NCI-H2171 treated with DMSO at 0.1 percent for 48 hours (cell line): ENCODE measurements around the gene CTSD.
"Not testable (repeated sequence)": the region's sequence is repeated elsewhere in the genome, so short reads cannot be mapped to it uniquely, and the experiment has no call there.

ENCODE experiments used
- DNase-seq: peaks from one replicate; lab custom pipeline; 2025; lab: John Stamatoyannopoulos, UW

The CTSD gene

GRCh38 chr11:1763796-1764661 is at the start of gene CTSD:
Gene CTSD (minus strand): TSS chr11:1763927. CDS start chr11:1763859, 68 bp downstream.
- DNase-seq, result peak; percentile 36

GRCh38 chr11:1813356-1813755 is 49.6 kb upstream of the CTSD start:
- DNase-seq, result not testable (repeated sequence)

- no peak for DNase-seq
These were observed 49.1 kb upstream of the CTSD start for GRCh38 chr11:1812801-1813200.

- no peak for DNase-seq
These were observed 48.5 kb upstream of the CTSD start for GRCh38 chr11:1812274-1812673.

GRCh38 chr11:1810761-1811160 is 47.0 kb upstream of the CTSD start:
- no peak for DNase-seq

- DNase-seq, result no peak
These were observed 43.7 kb upstream of the CTSD start for GRCh38 chr11:1807264-1807995.

GRCh38 chr11:1805525-1805924 is 41.8 kb upstream of the CTSD start:
- no peak for DNase-seq

- DNase-seq, result not testable (repeated sequence)
These were observed 40.2 kb upstream of the CTSD start for GRCh38 chr11:1803835-1804519.

GRCh38 chr11:1803246-1803645 is 39.5 kb upstream of the CTSD start:
- DNase-seq, result no peak

- no peak for DNase-seq
These were observed 33.8 kb upstream of the CTSD start for GRCh38 chr11:1797391-1798125.

- DNase-seq, result no peak
These were observed 32.8 kb upstream of the CTSD start for GRCh38 chr11:1796413-1797011.

GRCh38 chr11:1793081-1793480 is 29.4 kb upstream of the CTSD start:
- DNase-seq, result no peak

- no peak for DNase-seq
These were observed 28.7 kb upstream of the CTSD start for GRCh38 chr11:1792461-1792860.

- no peak for DNase-seq
These were observed 28.2 kb upstream of the CTSD start for GRCh38 chr11:1791912-1792311.

GRCh38 chr11:1786466-1786865 is 22.7 kb upstream of the CTSD start:
- no peak for DNase-seq

- DNase-seq, result no peak
These were observed 22.2 kb upstream of the CTSD start for GRCh38 chr11:1785749-1786413.

- no peak for DNase-seq
These were observed 21.3 kb upstream of the CTSD start for GRCh38 chr11:1784761-1785650.

GRCh38 chr11:1783725-1784529 is 20.2 kb upstream of the CTSD start:
- DNase-seq, result no peak
